Measurements from ENCODE around the gene SLC25A42.
"Not testable (repeated sequence)": the region's sequence is repeated elsewhere in the genome, so short reads cannot be mapped to it uniquely, and the experiment has no call there.

The SLC25A42 gene, protein sequence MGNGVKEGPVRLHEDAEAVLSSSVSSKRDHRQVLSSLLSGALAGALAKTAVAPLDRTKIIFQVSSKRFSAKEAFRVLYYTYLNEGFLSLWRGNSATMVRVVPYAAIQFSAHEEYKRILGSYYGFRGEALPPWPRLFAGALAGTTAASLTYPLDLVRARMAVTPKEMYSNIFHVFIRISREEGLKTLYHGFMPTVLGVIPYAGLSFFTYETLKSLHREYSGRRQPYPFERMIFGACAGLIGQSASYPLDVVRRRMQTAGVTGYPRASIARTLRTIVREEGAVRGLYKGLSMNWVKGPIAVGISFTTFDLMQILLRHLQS

DNA sequence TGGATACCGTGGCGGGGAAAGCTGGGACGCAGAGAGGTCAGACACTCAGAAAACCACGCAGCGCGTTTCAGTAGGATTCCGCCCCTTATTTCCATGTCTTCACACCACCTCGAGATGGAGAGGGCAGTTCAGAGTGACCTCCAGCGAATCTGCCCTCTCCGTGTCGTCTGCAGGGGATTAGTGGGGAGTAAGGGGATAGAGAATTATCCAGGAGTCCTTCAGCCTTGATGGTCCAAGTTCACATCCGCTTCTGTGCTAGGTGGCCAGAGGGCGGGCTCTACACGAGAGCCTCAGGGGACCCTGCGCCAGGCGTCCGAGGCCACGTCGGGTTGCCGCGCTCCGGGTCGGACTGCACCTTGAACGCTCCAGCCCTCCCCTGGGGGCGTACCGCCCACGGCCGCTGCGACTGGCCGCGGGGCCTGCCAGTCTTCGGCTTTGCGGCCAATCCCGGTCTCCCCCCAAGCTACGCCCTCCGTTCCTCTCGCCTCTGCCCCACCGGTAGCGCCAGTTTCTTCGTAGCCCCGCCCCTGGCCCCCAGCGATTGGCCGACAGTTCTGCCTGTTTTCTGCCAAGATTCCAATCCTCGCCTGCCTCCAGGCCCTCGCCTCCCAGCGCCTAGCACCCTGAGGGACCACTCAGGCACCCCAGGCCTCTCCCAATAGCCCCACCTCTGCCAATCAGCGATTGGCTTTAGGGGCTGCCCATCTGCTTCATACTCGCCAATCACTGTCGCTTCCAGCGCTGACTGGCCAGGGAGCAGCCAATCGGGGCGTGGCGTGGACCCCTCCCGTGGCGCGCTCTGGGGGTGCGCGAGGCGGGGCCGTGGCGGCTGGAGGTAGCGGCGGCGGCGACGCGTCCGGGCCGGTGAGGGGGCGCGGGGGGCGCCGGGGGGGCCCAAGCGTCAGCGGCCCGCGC lies at the start of gene SLC25A42:
TSS of gene SLC25A42 (plus strand) at position 812 of the 915 bp plus-strand sequence. CDS start 32,131 bp downstream, outside the sequence.
- DNase-seq: peak; percentile 96 to 99

DNA sequence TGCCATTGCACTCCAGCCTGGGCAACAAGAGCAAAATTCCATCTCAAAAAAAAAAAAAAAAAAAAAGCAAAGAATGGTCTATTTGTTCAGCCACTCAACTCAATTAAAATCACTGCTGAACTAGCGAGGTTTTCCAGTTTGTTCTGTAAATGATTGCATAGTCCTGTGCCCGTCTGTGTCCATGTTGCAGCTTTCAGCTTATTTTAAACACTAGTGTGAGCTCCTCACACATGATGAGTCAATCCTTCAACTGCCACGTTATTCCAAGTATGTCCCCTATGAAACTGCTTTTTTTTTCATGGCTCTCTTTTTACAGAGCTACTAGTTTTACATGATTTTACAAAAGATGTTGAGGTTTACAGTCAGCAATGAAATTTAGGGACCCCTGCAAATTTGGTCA lies 42.7 kb upstream of the SLC25A42 start:
- no peak for DNase-seq

GRCh38 chr19:19022380-19022961 lies 41.3 kb upstream of the SLC25A42 start:
- DNase-seq: no peak

DNA sequence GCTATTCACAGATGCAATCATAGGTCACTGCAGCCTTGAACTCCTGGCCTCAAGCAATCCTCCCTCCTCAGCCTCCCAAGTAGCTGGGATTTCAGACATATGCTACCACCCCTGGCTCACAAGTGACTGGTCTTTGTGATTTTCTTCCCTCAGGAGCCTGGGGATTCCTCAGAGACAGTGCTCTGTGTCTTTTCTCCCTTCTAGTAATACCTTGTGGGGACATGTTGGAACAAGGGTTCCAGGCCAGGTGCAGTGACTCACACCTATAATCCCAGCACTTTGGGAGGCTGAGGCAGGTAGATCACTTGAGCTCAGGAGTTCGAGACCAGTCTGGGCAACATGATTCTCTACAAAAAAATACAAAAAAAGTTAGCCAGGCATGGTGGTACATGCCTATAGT lies 40.4 kb upstream of the SLC25A42 start:
- not testable (repeated sequence) for DNase-seq

GRCh38 chr19:19025861-19026260 lies 37.9 kb upstream of the SLC25A42 start:
- DNase-seq: no peak

GRCh38 chr19:19026299-19026971 lies 37.4 kb upstream of the SLC25A42 start:
- no peak for DNase-seq

GRCh38 chr19:19027228-19027627 lies 36.6 kb upstream of the SLC25A42 start:
- DNase-seq: no peak

- no peak for DNase-seq
These were observed 35.3 kb upstream of the SLC25A42 start for GRCh38 chr19:19028526-19028925.

GRCh38 chr19:19031891-19032290 lies 31.9 kb upstream of the SLC25A42 start:
- no peak for DNase-seq

DNA sequence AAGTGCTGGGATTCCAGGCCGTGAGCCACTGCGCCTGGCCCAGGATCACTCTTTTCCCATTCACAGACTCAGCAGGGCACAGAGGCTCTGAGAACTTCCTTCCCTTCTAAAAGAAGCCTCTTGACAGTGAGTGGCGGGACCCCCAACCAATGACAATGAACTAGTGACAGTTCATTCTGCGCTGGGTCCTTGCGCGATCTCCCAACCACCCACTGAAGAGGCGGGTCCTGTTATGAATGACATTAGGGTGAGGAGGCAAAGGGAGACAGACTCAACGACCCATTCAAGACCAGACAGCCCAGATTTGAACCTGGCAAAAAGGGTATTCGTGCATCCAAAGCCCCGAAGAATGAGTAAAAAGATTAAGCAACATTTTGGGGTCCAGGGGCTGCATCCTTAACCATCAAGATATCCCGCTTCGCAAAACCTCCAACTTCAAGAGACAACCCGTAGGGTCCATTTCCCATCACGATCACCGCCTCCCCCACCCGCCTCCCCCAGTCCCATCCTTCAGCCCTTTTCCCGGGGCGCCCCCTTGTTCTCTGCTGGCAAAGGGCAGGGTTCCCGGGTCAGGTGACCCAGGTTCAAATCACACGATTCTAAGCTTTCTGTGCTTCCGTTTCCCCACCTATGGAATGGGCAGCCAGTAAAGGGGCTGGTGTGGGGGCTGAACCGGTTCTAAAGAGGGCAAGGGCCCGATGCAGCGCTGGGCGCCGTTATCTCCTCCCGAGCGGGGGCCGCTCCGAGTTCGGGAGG lies 31.2 kb upstream of the SLC25A42 start:
- peak in 1 of 2 experiments; percentile 39 for DNase-seq

- no peak for DNase-seq
These were observed 30.7 kb upstream of the SLC25A42 start for GRCh38 chr19:19033176-19033425.

DNA sequence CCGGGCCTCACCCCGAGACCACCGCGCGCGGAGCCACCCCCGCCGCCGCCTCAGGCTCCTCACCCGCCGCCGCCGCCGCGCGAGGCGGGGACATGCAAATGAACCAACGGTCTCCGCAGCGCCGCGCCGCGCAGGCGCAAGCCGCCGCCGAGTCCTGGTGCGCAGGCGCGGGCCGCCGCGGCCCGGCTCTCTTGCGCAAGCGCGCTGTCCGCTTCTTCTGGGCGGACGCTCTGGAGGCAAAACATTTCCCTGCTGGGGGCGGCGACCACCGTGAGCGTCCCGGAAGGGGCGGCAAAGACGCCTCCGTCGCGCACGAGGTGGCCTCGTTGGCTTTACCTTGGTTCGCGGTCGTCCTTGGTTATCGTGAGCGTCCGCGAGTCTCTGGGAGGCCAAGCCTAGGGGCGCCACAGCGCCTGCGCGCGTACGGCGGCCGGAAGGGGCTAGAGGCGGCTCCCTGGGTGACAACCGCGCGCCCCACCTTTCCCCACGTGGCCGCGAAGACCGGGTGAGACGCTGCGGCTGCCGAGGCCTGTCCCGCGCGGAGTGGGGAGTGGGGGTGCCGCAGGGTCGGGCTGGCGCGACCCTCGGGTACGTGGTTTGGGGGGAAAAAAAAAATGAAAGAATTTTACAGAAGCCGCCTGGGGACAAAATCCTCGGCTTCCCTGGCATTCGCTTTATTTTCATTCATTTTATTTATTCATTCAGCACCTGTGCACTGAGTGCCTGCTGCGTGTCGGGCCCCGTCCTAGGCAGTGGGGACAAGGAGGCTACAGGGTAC lies 30.2 kb upstream of the SLC25A42 start, which contains the start of the genes ARMC6 and SUGP2:
TSS of gene ARMC6 (plus strand) at position 178 of the 778 bp plus-strand sequence. CDS start 607 bp downstream, outside the sequence.
TSS of gene SUGP2 (minus strand) at position 92 of the 778 bp plus-strand sequence. CDS start 2,446 bp downstream, outside the sequence.
- peak; percentile 58 to 91 for DNase-seq

GRCh38 chr19:19034204-19034624 lies 29.6 kb upstream of the SLC25A42 start:
- peak; percentile 73 to 88 for DNase-seq

GRCh38 chr19:19039901-19040300 lies 23.9 kb upstream of the SLC25A42 start:
- DNase-seq: no peak

- no peak for DNase-seq
These were observed 23.4 kb upstream of the SLC25A42 start for GRCh38 chr19:19040417-19040816.

- DNase-seq: no peak
These were observed 21.0 kb upstream of the SLC25A42 start for GRCh38 chr19:19042732-19043280.

- DNase-seq: no peak
These were observed 20.3 kb upstream of the SLC25A42 start for GRCh38 chr19:19043481-19043880.

DNA sequence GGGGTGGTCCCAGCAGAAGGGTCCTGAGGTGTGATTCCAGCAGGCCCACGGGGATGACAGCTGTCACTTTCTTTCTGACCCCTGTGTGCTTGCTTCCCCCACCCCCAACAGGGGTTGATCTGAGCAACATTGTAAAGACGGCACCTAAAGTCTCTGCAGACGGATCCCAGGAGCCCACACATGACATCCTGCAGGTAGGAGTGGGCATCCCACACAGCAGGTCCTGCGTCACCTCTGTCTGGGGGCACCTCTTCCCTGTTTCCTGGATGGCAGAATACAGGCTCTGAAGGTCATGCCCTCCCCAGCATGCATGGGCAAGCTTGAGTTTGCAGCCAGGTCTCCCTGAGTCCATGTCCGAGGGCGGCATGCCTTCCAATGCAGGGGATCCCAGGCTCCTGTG lies 19.9 kb upstream of the SLC25A42 start:
- no peak for DNase-seq

DNA sequence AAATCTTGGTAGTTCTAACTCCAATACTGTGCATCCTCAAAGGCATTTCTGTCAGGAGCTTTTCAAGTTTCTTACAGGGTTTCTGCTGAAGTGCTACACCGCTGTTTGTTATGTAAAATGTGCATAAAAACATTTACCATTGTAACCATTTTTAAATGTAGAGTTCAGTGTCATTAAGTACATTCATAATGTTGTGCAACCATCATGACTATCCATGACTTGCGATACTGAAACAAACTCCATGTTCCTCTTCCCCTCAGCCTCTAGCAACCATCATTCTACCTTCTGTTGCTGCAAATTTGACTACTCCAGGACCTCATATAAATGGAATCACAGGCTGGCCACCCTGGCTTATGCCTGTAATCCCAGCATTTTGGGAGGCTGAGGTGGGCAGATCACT lies 14.4 kb upstream of the SLC25A42 start:
- DNase-seq: no peak

DNA sequence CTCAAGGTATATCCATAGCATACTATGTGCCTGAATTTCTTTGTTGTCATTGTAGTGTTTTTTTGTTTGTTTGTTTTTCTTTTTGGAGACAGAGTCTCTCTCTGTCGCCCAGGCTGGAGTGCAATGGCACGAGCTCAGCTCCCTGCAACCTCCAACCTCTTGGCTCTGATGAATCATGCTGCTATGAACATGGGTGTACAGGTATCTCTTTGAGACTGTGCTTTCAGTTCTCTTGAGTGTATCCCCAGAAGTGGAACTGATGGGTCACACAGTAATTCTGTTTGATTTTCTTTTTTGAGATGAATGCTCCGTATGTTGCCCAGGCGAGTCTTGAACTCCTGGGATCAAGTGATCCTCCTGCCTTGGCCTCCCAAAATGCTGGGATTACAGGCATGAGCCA lies 13.7 kb upstream of the SLC25A42 start:
- DNase-seq: no peak

DNA sequence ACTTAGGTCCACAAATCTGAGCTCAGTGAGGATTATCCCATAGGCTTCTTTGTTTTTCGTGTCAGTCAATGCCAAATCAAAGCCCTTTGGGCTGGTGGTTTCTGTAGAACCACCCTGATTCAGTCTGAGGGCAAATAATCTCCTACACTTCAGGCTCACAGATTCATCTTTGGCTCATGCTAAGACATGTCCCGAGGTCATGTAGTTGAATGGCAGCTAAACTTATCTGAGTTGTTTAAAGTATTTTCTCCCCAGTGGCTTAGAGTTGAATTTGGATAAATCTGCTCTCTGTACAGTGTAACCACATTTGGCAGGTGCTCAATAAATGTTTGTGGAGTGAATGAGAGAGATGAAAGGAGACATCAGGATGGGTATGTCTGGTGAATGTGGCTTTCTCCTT lies 13.1 kb upstream of the SLC25A42 start:
- no peak for DNase-seq
